Activated CD4-positive, alpha-beta memory T cell treated with anti-CD3 and anti-CD28 coated beads for 36 hours (primary cell): Measurements from ENCODE around the gene LSS. TPM values are rescaled to one million over a fixed set of nuclear protein-coding genes. Genes with fewer than 3 reads are reported as not detected.
"Not testable (repeated sequence)": the region's sequence is repeated elsewhere in the genome, so short reads cannot be mapped to it uniquely, and the experiment has no call there.

ENCODE experiments used
- CTCF ChIA-PET: fragments of 350-600 bp; sonication (Branson Sonifier 250); formaldehyde crosslinking; loops from one replicate; lab custom pipeline; 2021; ENCODE audit warnings: antibody characterized with exemption, inconsistent platforms; lab: Charles Lee
- POLR2A ChIA-PET: fragments of 350-600 bp; sonication (Branson Sonifier 250); formaldehyde crosslinking; loops from one replicate; lab custom pipeline; 2021; ENCODE audit warnings: antibody characterized with exemption; lab: Charles Lee
- DNase-seq: peaks from one replicate; pipeline ENCODE4 v3.0.0-alpha.2; 2020
- H3K27ac Mint-ChIP-seq: one replicate; pipeline ENCODE4 v1.8.0; 2021; ENCODE audit warnings: mixed read lengths
- H3K27me3 Mint-ChIP-seq: one replicate; pipeline ENCODE4 v1.8.0; 2021; ENCODE audit warnings: mixed read lengths
- H3K36me3 Mint-ChIP-seq: one replicate; pipeline ENCODE4 v1.8.0; 2021; ENCODE audit warnings: mixed read lengths
- H3K4me1 Mint-ChIP-seq: one replicate; pipeline ENCODE4 v1.8.0; 2021; ENCODE audit warnings: low read depth, mixed read lengths
- H3K4me3 Mint-ChIP-seq: one replicate; pipeline ENCODE4 v1.8.0; 2021; ENCODE audit warnings: mild to moderate bottlenecking, mixed read lengths
- H3K9me3 Mint-ChIP-seq: one replicate; pipeline ENCODE4 v1.8.0; 2021; ENCODE audit warnings: mixed read lengths
- intact Hi-C: fragments of 100-400 bp; cut with micrococcal nuclease; formaldehyde crosslinking; loops from one replicate; pipeline ENCODE4 v1.15.1; 2023
- total RNA-seq, 2 experiments: library from RNA; stranded (reverse); gene quantifications; one replicate each; pipeline ENCODE4 v1.2.3, GENCODE V29; 2021

Gene LSS
- total RNA-seq, 2 experiments from 2014 or later = 22.7 to 22.8 TPM

DNA sequence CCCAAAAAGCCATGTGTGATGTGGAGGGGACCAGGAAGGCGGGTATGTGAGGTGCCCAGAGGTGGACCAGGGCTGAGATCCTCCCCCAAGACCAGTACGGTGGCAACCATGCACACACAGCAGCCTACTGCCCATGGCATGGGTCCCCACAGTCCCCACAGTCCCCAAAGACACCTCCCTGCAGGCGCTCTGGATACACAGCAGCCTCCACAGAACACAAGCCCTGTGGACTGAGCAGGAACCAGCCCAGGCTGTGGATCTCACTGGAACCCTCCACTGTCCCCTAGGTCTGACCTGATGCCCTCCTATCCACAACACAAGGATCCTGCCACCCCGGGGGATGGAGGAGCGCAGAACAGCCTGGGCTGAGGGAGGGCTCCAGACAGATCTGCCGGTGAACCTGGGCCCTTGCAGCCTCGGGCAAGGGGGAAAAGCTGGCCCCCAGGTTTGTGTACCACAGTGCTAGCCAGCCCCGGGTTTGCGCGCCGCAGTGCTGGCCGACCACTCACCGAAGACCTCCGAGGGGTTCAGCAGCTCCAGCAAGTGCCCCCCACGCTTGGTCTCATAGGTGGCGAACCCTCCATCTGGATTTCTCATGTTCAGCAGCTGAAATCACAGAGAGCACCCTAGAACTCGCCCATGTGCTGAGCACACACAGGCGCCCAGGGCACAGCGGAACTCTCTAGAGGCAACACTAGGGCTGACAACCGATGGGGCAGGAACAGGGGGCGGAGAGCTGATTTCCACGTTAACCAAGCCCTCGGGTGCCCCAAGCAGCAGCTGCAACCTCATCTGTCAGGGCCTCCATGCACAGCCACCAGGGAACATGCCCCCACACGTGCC lies 22.2 kb downstream of the LSS start:
- peaks cover 6% of the 10 kb centered on the region for H3K36me3 Mint-ChIP-seq

DNA sequence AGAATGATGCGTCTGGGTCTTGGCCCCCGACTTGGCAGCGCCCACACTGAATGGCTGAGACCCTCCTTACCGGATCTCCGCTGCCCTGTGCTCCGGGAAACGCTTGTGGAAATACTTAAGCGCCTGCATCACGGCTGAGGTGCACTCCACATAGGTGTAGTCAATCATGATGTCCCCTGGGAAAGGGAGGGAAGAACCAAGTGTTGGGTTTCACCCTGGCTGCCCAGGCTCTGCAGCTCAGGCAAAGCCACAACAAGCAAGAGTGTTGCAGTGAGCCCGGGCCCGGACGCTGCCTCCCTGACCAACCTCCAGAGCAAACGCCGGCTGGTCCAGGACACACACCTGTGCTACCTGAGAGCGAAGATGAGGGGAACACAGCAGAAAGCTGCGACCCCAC lies 22.8 kb downstream of the LSS start:
- H3K27me3 Mint-ChIP-seq = no peaks in the 10 kb centered on the region
- peaks cover 6% of the 10 kb centered on the region for H3K36me3 Mint-ChIP-seq
- CTCF ChIA-PET = no interaction called here
- H3K9me3 Mint-ChIP-seq = no peaks in the 10 kb centered on the region
- DNase-seq = no peak
- intact Hi-C loops = no loop called here
- POLR2A ChIA-PET = no interaction called here
- H3K27ac Mint-ChIP-seq = no peak overlapping the region
- no peaks in the 10 kb centered on the region for H3K4me1 Mint-ChIP-seq
- H3K4me3 Mint-ChIP-seq = no peak overlapping the region

More for the DNA sequence above, 22.2 kb downstream of the LSS start:
- Mint-ChIP-seq H3K4me1 (no peaks in the 10 kb centered on the region), H3K27me3 (no peaks in the 10 kb centered on the region), H3K9me3 (no peaks in the 10 kb centered on the region), H3K27ac (no peak overlapping the region), H3K4me3 (no peak overlapping the region)
- CTCF ChIA-PET = interaction anchor here (1.0 kb wide), 1 partner anchor 63 kb away, joined by 4 read pairs; no protein-coding TSS in a partner anchor
- intact Hi-C loops = no loop called here
- POLR2A ChIA-PET = no interaction called here
- DNase-seq = no peak

- H3K4me1 Mint-ChIP-seq = no peaks in the 10 kb centered on the region
Observed at GRCh38 chr21:46205166-46205565, 23.4 kb downstream of the LSS start.

GRCh38 chr21:46203203-46203600 lies 25.4 kb downstream of the LSS start:
- no peak for DNase-seq
- CTCF ChIA-PET = interaction anchor here (0.6 kb wide), 1 partner anchor 65 kb away, joined by 3 read pairs; no protein-coding TSS in a partner anchor
- Mint-ChIP-seq H3K36me3 (peaks cover 19% of the 10 kb centered on the region), H3K27ac (no peak overlapping the region), H3K4me3 (no peak overlapping the region), H3K9me3 (no peaks in the 10 kb centered on the region), H3K27me3 (no peaks in the 10 kb centered on the region), H3K4me1 (no peaks in the 10 kb centered on the region)
- POLR2A ChIA-PET = no interaction called here
- intact Hi-C loops = no loop called here

More at GRCh38 chr21:46205166-46205565, 23.4 kb downstream of the LSS start:
- POLR2A ChIA-PET = no interaction called here
- intact Hi-C loops = no loop called here
- no peak for DNase-seq
- Mint-ChIP-seq H3K9me3 (no peaks in the 10 kb centered on the region), H3K4me3 (no peak overlapping the region), H3K36me3 (peaks cover 6% of the 10 kb centered on the region), H3K27ac (no peak overlapping the region), H3K27me3 (no peaks in the 10 kb centered on the region)
- CTCF ChIA-PET = no interaction called here

DNA sequence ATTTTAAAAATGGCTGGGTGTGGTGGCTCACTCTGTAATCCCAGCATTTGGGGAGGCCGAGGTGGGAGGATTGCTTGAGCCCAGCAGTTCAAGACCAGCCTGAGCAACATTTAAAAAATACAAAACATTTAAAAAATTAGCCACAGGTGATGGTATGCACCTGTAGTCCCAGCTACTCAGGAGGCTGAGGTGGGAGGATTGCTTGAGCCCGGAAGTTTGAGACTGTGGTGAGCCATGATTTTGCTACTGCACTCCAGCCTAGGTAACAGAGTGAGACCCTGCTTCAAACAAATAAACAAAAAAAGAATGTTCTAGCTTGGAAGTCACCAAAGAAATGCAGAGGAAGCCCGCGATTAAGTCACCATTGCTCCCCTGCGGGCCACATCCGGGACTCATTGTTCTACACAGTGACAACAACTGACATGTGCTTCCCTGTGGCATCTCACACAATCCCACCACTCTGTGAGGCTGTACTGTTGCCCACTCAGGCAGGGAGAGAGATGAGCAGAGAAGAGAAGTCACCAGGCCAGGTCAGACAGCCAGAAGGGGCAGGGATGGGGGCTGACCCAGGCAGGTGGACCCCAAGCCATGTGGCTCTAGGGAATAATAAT lies 25.9 kb downstream of the LSS start:
- Mint-ChIP-seq H3K36me3 (peaks cover 19% of the 10 kb centered on the region), H3K27ac (no peak overlapping the region), H3K9me3 (no peaks in the 10 kb centered on the region), H3K27me3 (no peaks in the 10 kb centered on the region), H3K4me1 (no peaks in the 10 kb centered on the region), H3K4me3 (no peak overlapping the region)
- ChIA-PET POLR2A (no interaction called here), CTCF (interaction anchor here (0.6 kb wide), 1 partner anchor 65 kb away, joined by 3 read pairs; no protein-coding TSS in a partner anchor)
- intact Hi-C loops = no loop called here
- DNase-seq = no peak

DNA sequence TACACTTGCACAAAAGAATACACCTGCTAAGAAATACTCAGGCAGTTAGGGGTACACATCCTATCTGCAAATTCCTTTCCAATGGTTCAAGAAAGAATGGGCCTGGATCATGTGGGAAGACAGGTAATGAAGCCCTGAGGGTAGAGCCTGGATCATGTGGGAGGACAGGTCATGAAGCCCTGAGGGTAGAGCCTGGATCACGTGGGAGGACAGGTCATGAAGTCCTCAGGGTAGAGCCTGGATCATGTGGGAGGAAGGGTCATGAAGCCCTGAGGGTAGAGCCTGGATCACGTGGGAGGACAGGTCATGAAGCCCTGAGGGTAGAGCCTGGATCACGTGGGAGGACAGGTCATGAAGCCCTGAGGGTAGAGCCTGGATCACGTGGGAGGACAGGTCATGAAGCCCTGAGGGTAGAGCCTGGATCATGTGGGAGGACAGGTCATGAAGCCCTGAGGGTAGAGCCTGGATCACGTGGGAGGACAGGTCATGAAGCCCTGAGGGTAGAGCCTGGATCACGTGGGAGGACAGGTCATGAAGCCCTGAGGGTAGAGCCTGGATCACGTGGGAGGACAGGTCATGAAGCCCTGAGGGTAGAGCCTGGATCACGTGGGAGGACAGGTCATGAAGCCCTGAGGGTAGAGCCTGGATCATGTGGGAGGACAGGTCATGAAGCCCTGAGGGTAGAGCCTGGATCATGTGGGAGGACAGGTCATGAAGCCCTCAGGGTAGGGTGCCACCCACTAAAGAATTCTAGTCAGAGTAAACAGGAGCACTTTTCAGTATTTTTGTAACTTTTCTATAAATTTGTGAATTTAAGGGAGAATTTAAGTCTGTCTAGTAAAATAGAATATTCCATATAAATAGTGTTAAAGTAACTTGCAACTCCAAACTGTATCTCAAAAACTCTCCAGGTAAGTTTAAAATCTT lies 27.4 kb downstream of the LSS start:
- H3K9me3 Mint-ChIP-seq, CTCF ChIA-PET, H3K27me3 Mint-ChIP-seq, H3K4me1 Mint-ChIP-seq, intact Hi-C loops, DNase-seq, POLR2A ChIA-PET, H3K4me3 Mint-ChIP-seq, H3K27ac Mint-ChIP-seq: not testable (repeated sequence)
- peaks cover 22% of the 10 kb centered on the region for H3K36me3 Mint-ChIP-seq

- Mint-ChIP-seq H3K9me3 (no peaks in the 10 kb centered on the region), H3K36me3 (peaks cover 16% of the 10 kb centered on the region), H3K4me1 (no peaks in the 10 kb centered on the region), H3K27me3 (no peaks in the 10 kb centered on the region), H3K4me3 (no peak overlapping the region), H3K27ac (no peak overlapping the region)
- intact Hi-C loops = no loop called here
- peak; percentile 1 for DNase-seq
- ChIA-PET POLR2A (no interaction called here), CTCF (interaction anchor here (0.6 kb wide), 1 partner anchor 25 kb away, joined by 4 read pairs; no protein-coding TSS in a partner anchor)
Observed at GRCh38 chr21:46199436-46200373, 28.9 kb downstream of the LSS start.

DNA sequence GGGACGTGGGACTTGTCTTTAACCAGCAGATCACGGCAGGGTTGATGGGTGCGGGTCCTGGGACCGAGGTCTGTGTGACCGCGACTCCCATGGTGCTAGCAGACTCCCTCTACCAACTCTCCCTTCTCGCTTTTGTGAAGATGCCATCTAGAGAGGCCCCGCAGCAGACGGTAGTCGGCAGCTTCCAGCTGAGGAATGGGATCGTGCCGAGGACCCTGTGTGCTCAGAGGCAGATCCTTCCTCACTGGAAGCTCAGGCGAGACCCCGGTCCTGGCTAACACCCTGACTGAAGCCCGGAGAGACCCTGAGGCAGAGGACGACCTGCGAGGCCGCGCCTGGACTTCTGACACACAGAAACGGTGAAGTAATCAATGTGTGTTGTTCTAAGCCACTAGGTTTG lies 31.8 kb downstream of the LSS start:
- peak; percentile 7 for DNase-seq
- Mint-ChIP-seq H3K27ac (no peak overlapping the region), H3K36me3 (peaks cover 19% of the 10 kb centered on the region), H3K4me1 (no peaks in the 10 kb centered on the region), H3K4me3 (no peak overlapping the region), H3K9me3 (no peaks in the 10 kb centered on the region), H3K27me3 (no peaks in the 10 kb centered on the region)
- POLR2A ChIA-PET = no interaction called here
- CTCF ChIA-PET = no interaction called here
- intact Hi-C loops = no loop called here

DNA sequence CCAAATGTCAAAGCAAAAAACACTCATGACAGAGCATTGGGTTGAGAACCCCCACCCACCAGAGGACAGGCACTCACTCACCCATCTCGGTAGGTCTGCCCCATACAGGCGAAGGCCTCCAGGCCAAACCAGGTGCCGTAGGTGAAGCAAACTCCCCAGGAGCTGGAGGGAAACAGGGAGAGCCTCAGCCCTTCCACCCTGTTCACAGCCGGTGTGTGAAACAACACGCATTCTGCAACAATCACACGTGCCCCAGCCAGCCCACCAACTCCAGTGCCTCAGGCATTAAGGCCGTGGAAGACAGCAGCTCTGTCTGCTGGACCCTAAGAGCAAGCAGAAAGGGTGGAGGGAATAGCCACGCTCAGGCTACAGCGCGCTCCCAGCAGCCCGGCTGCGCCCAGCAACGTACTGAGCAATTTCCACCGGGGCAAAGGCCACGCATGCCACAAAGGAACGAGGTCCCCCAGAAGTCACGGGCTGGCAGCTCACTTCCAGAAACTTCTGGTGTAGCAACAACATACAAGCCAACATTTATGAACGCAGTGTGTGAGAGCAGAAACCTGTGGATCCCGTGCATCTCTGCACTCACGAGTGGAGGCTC lies 32.9 kb downstream of the LSS start:
- no peaks in the 10 kb centered on the region for H3K4me1 Mint-ChIP-seq
- H3K9me3 Mint-ChIP-seq = no peaks in the 10 kb centered on the region
- no peak overlapping the region for H3K27ac Mint-ChIP-seq
- H3K4me3 Mint-ChIP-seq = no peak overlapping the region
- DNase-seq = no peak
- CTCF ChIA-PET = no interaction called here
- no peaks in the 10 kb centered on the region for H3K27me3 Mint-ChIP-seq
- peaks cover 19% of the 10 kb centered on the region for H3K36me3 Mint-ChIP-seq
- POLR2A ChIA-PET = no interaction called here
- intact Hi-C loops = no loop called here

GRCh38 chr21:46194374-46195334 lies 33.9 kb downstream of the LSS start:
- H3K27ac Mint-ChIP-seq = no peak overlapping the region
- POLR2A ChIA-PET = no interaction called here
- CTCF ChIA-PET = no interaction called here
- no peaks in the 10 kb centered on the region for H3K27me3 Mint-ChIP-seq
- peak; percentile 4 for DNase-seq
- intact Hi-C loops = no loop called here
- H3K9me3 Mint-ChIP-seq = no peaks in the 10 kb centered on the region
- no peaks in the 10 kb centered on the region for H3K4me1 Mint-ChIP-seq
- H3K4me3 Mint-ChIP-seq = no peak overlapping the region
- peaks cover 17% of the 10 kb centered on the region for H3K36me3 Mint-ChIP-seq
